Posterior cingulate gyrus (tissue), 11 donors: Measurements from ENCODE around the gene LMNA.

Source experiments
- DNase-seq, 10 donors: peaks; one replicate each; pipeline versions ENCODE4 v3.0.0 to v3.0.0-alpha.2; 2020 to 2021; ENCODE audit warnings: mixed read lengths in 3 of 10
- intact Hi-C: fragments of 100-400 bp; cut with DNase I; formaldehyde crosslinking; loops from one replicate; pipeline ENCODE4 v1.15.1; 2023

The LMNA gene

DNA sequence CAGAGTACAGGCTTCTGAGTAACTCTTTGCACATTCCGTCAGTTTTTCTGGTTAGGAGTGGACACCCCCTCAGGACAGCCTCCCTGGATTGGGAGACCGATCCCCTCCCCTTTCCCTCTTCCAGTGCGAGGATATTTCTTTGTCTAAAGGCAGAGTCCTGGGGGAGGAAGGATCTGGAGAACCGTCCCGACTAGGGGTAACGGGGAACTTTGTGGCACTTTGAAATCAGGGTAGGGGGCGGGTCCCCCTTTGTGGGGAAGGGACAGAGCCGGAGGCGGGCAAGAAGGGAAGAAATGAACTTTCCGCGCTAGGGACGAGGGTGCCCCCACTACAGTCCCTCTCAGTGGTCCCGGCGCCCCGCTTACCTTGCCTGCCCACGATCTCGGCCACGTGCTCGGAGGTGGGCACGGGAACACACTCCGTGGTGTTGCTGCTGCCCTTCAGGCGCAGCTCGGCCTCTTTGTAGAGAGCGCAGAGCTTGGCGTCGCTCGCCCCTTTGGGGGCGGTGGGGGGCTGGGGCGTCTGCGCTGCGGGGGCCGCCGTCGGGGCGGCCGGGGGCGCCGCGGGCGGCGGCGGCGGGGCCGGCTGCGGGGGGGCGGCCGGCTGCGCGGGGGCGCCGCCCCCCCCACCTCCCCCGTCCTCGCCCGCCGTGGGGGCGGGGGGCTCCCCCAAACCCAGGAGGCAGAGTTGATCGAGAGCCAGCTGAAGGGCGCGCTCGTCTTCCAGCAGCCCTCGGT lies 33.2 kb upstream of the LMNA start:
- no peak for DNase-seq
- intact Hi-C loops = no loop called here

DNA sequence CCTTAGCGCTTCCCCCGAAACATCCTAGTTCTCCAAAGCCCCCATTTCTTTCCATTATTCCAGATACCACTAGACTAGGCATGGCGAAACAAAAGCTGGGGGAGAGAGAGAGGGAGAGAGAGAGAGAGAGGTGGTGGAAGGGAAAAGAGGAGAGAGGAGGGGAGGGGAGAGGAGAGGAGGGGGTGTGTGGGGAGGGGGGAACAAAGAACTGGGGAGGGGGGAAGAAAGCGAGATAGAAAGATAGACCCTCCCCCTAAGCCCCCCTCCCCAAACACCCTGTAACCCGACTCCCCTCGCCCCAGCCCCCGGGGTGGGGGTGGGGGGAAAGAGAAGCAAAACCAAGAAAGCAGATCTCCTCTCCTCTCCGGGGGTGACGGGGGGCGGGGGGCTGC lies 32.6 kb upstream of the LMNA start:
- intact Hi-C loops = loop anchor here (2.0 kb wide), 1 partner anchor 27 kb away; the partner anchor contains the start of gene LAMTOR2
- no peak for DNase-seq

DNA sequence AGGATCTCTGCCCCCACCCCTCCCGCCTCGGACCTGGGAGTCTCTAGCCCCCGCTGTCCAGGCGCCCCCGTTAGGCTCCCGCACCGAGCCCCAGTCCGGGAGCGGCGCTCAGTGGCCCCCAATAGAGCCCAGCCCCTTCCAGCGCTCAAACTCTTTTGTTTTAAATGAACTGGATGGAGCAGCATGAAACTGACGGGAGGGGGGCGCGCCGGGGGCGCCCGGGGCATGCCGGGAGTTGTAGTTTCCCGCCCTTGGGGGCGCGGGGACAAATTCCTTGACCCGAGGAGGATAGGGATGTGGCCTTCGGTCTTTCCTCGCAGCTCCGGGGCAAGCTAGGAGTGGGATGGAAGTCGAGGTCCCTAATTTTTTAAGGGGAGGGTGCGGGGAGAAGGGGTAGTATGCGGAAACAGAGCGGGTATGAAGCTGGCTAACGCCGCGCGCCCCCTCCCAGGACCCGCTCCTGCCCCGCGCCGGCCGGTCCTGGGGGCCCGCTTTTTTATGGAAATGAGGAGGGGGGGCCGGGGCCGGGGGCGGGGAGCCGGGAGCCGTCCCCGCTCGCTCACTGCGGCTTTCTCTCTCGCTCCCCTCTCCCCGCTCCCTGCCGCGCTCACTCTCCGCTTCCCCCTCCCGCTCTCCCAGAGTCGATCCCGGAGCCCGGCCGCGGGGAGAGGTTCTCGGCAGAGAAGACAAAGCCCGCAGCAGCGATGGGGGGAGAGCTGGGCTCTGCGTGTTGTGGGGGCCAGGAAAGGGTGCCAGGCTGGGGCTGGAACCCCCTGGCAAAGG lies 32.0 kb upstream of the LMNA start, which contains the start of gene MEX3A:
MEX3A (minus strand) TSS at position 157 of the 783 bp plus-strand sequence. CDS start 467 bp downstream, outside the sequence.
- intact Hi-C loops = loop anchor here (2.0 kb wide), 1 partner anchor 28 kb away; the partner anchor contains the start of gene LAMTOR2
- DNase-seq = peak; percentile 72 to 97 (median 78)

DNA sequence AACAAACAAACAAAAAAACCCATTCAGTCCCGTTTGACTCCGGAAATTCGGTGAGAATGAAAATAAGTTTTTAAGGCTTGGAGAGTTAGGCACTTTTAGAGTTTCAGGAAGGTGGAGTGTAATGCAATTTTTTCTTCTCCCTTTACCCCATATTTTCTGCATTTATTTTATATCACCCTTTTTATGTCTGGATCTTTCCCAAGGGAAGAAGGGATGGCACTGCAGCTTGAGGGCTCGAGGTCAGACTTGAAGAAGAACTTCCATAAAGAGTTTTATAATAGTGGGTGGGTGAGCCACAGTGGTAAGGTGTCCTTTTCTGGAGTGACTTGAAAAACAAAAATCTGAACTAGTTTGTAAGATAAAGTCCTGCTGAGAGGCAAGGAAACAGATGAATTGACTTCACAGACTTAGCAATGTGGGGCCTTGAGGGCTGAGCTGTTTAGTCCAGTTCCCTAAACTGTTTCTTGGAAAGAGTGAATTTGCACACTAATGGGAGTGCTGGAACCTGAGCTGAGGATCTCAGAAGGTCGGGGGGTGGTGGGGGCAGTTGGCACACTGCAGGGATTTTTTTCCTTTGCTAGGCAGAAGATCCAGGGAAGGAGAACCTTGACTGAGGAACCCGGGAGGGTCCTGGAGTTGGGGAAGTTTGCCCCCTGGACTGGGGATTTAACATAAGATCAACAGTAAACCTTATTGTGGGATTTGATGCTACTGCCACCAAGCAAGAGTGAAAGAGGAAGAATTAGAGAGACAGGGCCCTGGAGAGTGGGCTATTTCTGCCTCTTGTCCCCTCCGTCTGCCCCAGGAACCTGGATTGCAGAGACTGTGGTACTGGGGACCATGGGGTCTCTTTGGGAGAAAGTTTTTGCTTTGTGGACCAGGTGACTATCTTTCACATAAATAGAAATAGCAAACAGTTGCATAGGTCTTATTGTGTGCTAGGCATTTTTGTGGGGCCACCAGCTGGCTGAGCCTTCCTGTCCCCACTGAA lies 30.4 kb upstream of the LMNA start:
- no peak for DNase-seq
- intact Hi-C loops = loop anchor here (2.0 kb wide), 1 partner anchor 29 kb away; the partner anchor contains the start of gene LAMTOR2

DNA sequence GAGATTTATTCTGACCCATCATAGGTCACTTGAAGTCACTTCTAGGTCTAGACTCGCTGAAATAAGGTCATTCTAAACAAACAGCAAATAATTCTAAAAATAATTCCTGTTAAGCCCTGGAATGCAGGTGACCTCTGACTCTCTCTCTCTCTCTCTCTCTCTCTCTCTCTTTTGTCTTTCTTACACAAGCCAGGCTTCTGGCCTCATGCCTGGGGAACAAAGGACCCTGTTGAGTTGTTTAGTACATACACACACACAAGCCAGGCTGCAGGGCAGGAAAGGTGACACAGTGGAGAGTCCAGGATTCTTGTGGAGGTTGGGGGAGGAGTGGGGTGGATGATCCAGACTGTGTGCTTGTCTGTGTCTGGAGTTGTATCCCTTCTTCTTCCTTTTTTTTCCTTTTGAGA lies 28.3 kb upstream of the LMNA start:
- intact Hi-C loops = no loop called here
- DNase-seq = no peak

DNA sequence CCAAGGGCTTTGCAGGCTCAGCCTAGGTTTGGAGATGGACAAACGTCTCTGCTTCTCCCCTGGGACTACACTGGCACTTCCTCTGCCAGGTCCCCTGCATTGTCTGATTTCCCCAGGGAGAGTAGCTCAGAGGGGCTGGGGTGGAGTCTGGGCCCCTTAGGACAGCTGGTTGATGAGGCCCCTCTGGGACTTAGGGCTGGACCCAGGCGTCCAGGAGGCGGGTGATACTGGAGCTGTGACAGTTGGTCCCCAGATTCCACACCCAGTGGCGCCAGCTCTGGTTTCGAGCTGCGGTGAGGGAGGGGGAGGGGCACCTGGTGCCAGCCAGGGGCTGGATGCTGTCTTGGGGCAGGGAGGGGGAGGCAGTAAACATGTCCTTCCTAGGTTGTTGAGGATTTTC lies 24.8 kb upstream of the LMNA start:
- intact Hi-C loops = loop anchor here (2.0 kb wide), 1 partner anchor 135 kb away; no protein-coding TSS in a partner anchor
- DNase-seq = no peak

DNA sequence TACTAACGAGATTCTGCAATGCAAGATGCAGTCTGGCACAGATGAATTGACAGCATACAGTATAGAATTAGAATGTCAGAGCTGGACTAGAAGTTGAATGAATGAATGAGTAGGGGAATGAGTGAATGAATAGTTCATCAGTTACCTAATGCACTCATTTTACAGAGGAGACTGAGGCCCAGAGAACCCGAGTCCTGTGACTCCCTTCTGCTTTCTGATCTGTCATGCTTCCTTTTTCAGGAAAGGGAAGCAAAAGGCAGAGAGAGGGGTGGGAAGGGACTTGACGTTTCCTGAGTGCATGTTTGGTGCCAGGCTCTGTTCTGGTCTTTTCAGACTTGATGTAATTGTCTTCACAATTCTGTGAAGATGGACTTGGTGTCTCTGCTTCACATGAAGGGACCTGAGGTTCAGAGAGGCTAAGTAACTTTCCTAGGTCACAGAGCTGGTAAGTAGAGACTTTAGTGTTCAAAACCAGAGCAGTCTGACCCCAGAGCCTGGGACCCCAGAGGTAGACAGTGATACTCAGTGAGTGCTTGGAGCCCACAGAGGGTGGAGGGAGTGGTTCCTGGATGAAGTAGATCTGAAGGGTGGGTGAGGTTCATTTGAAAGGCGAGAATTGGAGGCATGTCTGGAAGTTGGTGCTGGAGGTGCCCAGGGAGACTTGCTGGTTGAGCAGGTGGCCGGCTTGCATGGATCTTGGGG lies 24.2 kb upstream of the LMNA start:
- no peak for DNase-seq
- intact Hi-C loops = loop anchor here (2.0 kb wide), 1 partner anchor 135 kb away; no protein-coding TSS in a partner anchor

DNA sequence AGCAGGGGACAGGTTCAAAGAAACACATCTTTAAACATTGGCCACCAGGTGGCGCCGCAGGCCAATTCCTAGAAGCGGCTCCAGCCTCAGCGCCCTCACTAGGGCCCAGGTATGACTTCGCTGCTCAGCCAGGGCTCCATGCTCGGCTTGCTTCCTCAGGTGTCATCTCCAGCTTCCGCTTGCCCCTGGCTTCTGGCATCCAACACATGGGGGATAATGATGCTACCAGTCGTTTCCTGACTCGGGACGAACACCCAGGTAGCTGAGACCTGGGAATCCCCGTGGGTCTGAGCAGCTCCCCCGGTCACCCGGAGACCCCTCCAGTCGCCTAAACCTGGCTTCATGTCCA lies 23.7 kb upstream of the LMNA start:
- DNase-seq = peak; percentile 73 to 97 (median 86)
- intact Hi-C loops = loop anchor here (2.0 kb wide), 1 partner anchor 134 kb away; no protein-coding TSS in a partner anchor

DNA sequence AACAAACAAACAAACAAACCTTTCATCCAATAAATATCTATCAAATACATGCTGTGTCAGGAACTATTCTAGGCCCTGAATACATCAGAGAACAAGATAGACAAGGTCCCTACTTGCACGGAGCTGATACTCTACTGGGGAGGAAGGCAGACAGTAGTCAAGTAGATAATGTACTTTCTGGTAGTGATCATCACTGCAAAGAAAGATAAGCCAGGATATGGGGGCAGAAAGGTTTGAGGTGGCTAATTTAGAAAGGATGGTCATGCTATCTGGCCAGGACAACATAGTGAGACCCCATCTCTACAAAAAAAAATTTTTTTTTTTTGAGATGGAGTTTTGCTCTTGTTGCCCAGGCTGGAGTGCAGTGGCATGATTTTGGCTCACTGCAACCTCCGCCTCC lies 22.9 kb upstream of the LMNA start:
- DNase-seq = no peak
- intact Hi-C loops = loop anchor here (2.0 kb wide), 1 partner anchor 133 kb away; no protein-coding TSS in a partner anchor

DNA sequence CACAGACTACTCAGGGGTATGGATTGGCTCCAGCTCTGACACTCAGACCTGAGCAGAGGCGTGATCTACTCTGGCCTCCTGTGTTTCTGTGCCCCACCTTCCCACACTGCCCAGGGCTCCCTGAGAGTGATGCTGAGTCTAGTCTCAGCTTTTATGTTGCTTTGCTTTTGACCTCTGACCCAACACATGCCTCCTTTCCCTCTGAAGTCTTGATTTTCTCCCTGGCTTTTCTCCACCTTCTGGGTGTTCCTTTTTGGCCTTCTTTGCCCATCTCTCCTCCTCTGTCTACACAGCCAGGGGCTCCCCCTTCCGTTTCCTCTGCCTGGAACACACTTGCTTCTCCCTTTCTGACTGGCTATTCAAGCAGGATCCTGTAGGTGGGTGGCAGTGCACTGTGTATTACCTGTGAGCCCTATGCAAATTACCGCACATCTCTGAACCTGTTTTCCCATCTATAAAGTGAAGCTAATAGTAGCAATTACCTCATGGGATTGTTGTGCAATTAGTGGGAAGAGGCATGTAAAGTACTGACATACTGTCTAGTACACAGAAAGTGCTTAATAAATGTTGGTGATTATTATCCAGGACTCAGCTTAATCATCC lies 18.5 kb upstream of the LMNA start:
- DNase-seq = no peak
- intact Hi-C loops = loop anchor here (1.0 kb wide), 1 partner anchor 34 kb away; no protein-coding TSS in a partner anchor

DNA sequence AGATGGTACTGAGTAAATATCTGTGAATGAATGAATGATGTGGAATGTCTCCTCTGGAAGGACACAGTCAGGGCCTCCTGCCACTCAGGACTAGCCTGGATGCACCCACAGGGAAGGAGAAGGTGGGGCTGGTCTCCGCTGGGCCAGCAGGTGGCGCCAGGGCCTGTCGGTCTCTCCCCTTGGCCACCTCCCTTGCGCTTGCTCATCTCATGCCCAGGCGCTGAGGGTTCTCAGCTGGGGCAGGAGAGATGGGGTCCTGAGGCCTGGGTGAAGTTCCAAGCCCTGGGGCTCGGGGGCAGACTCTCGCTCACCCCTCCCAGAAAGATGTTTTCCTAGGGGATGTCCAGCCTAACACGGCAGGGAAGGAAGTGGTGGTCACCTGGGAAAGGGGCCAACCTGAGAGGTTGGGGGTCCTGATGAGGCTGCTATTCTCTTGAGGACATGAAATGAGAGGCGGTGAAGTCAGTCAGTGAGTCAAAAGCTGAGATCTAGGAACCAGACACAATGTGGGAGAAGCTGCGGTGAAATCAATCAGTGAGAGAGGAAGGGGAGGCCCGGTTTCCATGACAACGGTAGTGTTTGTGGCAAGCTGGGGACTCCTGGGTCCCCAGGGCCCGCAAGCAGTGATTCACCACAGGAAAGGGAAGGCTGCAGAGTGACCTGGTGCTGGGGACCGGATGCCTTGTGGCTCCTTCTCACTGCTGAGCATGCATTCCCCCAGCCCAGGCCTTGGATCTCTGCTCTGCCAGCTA lies 17.7 kb upstream of the LMNA start:
- intact Hi-C loops = loop anchor here (1.0 kb wide), 1 partner anchor 33 kb away; no protein-coding TSS in a partner anchor
- DNase-seq = peak; percentile 77 to 98 (median 91)

DNA sequence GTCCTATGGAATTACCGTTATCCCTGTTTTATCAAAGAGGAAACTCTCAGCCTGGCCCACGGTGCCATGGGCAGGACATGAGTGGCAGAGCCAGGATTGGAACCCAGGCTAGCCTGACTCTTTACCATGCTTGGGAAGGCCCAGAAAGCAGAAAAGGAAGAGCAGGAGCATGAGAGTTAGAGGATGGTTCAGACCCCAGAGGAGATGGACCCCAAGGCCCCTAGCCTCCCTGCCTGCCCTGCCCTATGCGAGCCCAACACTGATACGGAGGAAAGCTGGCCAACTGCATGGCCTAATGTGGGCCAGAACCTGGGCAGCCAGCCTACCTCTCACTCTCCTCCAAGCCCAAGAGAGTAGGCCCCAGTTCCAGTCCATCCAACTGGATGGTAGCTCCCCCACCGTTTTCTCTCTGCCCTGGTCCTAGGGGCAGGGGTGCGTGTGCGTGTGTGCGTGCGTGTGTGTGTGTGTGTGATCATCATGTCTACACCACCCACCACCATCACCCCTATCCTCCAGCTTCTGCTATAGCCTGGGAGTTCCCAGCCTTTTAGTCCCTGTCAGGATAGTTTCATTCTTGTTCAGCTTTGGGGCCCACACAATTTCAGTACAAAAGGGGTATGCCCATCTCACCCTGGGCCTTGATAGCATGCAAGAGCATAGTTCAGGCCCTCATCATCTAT lies 16.9 kb upstream of the LMNA start:
- no peak for DNase-seq
- intact Hi-C loops = no loop called here

DNA sequence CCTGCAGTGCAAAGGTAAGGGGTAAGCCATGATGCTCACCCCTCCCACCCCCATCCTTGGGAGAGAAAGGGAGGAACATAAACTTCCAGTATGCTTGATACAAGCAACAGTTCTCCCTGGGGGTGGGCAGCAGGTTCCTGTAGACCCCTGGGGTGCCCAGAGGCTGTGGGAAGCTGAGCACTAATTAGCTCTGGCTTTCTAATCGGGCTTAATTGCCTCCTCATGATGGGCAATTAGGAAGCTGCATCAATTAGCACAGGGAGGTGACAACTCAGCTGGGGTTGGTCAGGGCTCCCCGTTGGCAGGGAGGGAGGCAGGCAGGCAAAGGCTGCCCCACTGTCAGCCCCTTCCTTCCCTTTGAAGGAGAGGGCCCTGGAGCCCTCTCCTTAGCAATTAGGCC lies 15.7 kb upstream of the LMNA start:
- intact Hi-C loops = no loop called here
- DNase-seq = no peak

DNA sequence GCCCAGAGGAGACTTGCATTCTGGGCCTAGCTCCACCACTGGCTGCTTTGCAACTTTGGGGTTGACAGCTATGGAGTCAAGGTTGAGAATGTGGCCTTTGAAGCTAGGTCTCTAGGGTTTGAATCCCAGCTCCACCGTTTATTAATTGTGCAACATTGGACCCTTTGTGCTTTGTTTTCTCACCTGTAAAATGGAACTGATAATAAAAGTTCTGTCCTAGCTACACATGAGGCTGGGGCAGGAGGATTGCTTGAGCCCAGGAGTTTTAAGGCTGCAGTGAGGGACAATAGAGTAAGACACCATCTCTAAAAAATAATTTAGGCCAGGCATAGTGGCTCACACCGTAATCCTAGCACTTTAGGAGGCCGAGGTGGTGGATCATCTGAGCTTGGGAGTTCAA lies 15.2 kb upstream of the LMNA start:
- intact Hi-C loops = no loop called here
- DNase-seq = no peak

DNA sequence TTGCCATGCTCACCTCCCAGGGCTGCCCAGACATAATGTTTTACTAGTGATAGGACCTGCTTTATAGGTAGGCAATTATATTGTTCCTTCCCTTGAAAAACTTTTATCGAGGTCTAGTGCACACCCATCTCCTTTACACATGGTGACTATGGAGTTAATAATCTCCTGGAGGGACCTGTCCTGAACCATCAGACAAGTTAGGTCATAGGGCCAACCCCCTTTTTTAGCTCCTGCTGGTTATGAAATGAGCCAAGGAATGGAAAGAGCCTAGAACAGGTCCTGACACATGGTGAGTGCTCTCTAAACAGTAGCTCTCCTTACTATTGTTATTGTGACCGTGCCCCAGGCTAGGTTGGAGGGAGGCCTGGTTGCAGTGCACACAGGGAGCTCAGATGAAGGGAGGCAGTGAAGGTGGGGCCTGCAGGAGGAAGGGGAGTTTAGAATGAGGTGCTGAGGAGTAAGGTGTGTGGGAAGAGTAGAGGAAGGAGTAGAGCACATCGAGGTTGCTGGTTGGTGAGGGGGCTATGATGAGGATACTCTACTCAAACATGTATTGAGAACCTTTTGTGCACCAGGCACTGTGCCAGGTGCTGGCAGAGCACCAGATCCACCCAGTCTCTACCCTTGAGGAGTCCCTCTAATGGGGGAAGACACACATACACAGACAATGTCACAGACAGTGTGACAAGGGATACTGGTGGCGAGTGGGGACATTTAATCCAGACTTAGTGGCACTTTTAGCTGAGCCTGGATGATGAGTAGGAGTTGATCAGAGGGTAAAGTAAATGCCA lies 14.1 kb upstream of the LMNA start:
- no peak for DNase-seq
- intact Hi-C loops = no loop called here

DNA sequence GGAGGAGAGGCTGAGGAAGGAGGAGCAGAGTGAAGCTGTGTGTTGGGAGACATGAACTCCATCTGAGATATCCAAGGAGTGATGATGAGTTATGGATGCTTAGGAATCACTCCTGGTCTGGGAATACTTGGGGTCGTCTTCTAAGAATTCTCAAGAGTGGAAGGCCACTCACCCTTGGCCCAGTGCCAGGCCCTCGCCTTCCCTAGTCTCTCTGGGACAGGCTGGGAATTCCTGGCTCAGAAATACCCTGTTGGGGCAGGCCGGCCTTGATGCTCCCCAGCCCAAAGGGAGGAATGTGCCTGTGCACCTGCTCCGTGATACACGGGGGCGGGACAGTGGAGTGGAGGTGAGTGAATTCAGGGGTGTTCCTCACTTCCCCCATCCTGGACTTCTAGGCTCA lies 12.6 kb upstream of the LMNA start:
- no peak for DNase-seq

More for the DNA sequence above, 12.6 kb upstream of the LMNA start:
- intact Hi-C loops = no loop called here
